HepG2 (cell line): ENCODE results near the gene DIS3L2.

Source experiments
- CHD2 ChIP-seq: IDR thresholded peaks from 2 replicates; pipeline ENCODE4 v1.6.1; 2011; ENCODE audit warnings: low read depth, low read length, improper control_type of control experiment
- DPF2 ChIP-seq: sonication (generic); formaldehyde crosslinking; IDR thresholded peaks from 2 replicates; pipeline ENCODE4 v1.4.0; 2020; ENCODE audit warnings: mild to moderate bottlenecking, low read depth, missing genetic modification reagents, borderline replicate concordance
- FOXM1 ChIP-seq: sonication (generic); formaldehyde crosslinking; IDR thresholded peaks from 2 replicates; pipeline ENCODE4 v1.5.0; 2020; ENCODE audit warnings: missing genetic modification reagents
- MAZ ChIP-seq, 2 experiments: sonication (generic) in 1 of 2; formaldehyde crosslinking in 1 of 2; IDR thresholded peaks; 2 replicates each; pipeline versions ENCODE4 v1.5.0 to v1.6.1; 2012 to 2020; ENCODE audit warnings: low read depth in 2 of 2, mild to moderate bottlenecking in 2 of 2, borderline replicate concordance in 1 of 2, improper control_type of control experiment in 1 of 2, low read length in 1 of 2, missing genetic modification reagents in 1 of 2, moderate library complexity in 1 of 2
- RFX1 ChIP-seq: fragments of 450-650 bp; IDR thresholded peaks from 2 replicates; pipeline ENCODE4 v1.6.1; 2017
- SP2 ChIP-seq: sonication (generic); formaldehyde crosslinking; IDR thresholded peaks from 2 replicates; pipeline ENCODE4 v1.5.1; 2020; ENCODE audit warnings: mild to moderate bottlenecking, missing genetic modification reagents
- TBL1XR1 ChIP-seq: fragments of 150-350 bp; IDR thresholded peaks from 2 replicates; pipeline ENCODE4 v1.6.1; 2014; ENCODE audit warnings: borderline replicate concordance, low read length; ENCODE audit not compliant: partially characterized antibody
- ZFX ChIP-seq: sonication (generic); formaldehyde crosslinking; IDR thresholded peaks from 2 replicates; pipeline ENCODE4 v1.4.0; 2020; ENCODE audit warnings: mild to moderate bottlenecking, low read depth, missing genetic modification reagents, moderate library complexity
- TF ChIP-seq, protein P1 (sequence below): sonication (generic); formaldehyde crosslinking; conservative IDR thresholded peaks from 2 replicates; pipeline ENCODE4 v1.5.0; 2020; ENCODE audit warnings: missing genetic modification reagents

- TF ChIP-seq SP2 (CRISPR knock-in tag) (no peak), RFX1 (no peak), CHD2 (no peak), ZFX (no peak), FOXM1 (CRISPR knock-in tag) (no peak), DPF2 (CRISPR knock-in tag) (no peak), MAZ (IDR thresholded peaks at IDR 0.05; ENCODE audit: borderline replicate concordance, low read depth, low read length) (no peak), MAZ (CRISPR knock-in tag; IDR thresholded peaks at IDR 0.05; ENCODE audit: low read depth) (no peak), TBL1XR1 (no peak)
- TF ChIP-seq, protein P1, sequence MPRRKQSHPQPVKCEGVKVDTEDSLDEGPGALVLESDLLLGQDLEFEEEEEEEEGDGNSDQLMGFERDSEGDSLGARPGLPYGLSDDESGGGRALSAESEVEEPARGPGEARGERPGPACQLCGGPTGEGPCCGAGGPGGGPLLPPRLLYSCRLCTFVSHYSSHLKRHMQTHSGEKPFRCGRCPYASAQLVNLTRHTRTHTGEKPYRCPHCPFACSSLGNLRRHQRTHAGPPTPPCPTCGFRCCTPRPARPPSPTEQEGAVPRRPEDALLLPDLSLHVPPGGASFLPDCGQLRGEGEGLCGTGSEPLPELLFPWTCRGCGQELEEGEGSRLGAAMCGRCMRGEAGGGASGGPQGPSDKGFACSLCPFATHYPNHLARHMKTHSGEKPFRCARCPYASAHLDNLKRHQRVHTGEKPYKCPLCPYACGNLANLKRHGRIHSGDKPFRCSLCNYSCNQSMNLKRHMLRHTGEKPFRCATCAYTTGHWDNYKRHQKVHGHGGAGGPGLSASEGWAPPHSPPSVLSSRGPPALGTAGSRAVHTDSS: no peak
These were observed 222.8 kb downstream of the DIS3L2 start for GRCh38 chr2:232184346-232184745.
